H1 (cell line): ENCODE results near the gene CPE. TPM values are rescaled to one million over a fixed set of nuclear protein-coding genes. Genes with fewer than 3 reads are reported as not detected.

ENCODE experiments used
- EP300 ChIP-seq, 2 experiments: IDR thresholded peaks; 1 replicate in 1 of 2; 2 replicates in 1 of 2; pipeline ENCODE4 v1.6.1; 2011 to 2012; ENCODE audit warnings: low read depth in 2 of 2, low read length in 2 of 2, mild to moderate bottlenecking in 2 of 2, borderline replicate concordance in 1 of 2, inconsistent platforms in 1 of 2, moderate library complexity in 1 of 2
- KDM4A ChIP-seq: IDR thresholded peaks from one replicate; pipeline ENCODE4 v1.7.1; 2012; ENCODE audit warnings: low read depth, mild to moderate bottlenecking, moderate library complexity, low read length, inconsistent platforms; ENCODE audit not compliant: severe bottlenecking
- POLR2AphosphoS5 ChIP-seq: IDR thresholded peaks from 2 replicates; pipeline ENCODE4 v1.6.1; 2011; ENCODE audit warnings: low read depth, low read length
- RFX5 ChIP-seq: IDR thresholded peaks from 2 replicates; pipeline ENCODE4 v1.6.1; 2011; ENCODE audit warnings: low read depth, low read length, improper control_type of control experiment, borderline replicate concordance
- RXRA ChIP-seq: IDR thresholded peaks from 2 replicates; pipeline ENCODE4 v1.6.1; 2011; ENCODE audit warnings: low read depth, mild to moderate bottlenecking, low read length, moderate library complexity; ENCODE audit not compliant: insufficient read depth
- SAP30 ChIP-seq: fragments of 300-600 bp; sonication (generic); IDR thresholded peaks from 2 replicates; pipeline ENCODE4 v1.7.1; 2012; ENCODE audit warnings: low read length, moderate library complexity, mild to moderate bottlenecking, inconsistent platforms; ENCODE audit not compliant: insufficient read depth, insufficient replicate concordance
- polyA plus RNA-seq, 7 experiments: library from polyadenylated mRNA; depleted of rRNA in 3 of 7; stranded (reverse) in 5 of 7; unstranded in 2 of 7; fragments of >200 nt in 5 of 7; fragments of 200-250 nt in 2 of 7; gene quantifications; 1 replicate in 5 of 7; 2 replicates in 1 of 7; 4 replicates in 1 of 7; pipeline versions ENCODE4 v1.2.1 to v1.2.3, GENCODE V29; 2011 to 2013; ENCODE audit warnings: missing spikeins in 2 of 7, mixed read lengths in 2 of 7
- total RNA-seq: library from RNA; stranded (reverse); fragmentation: NEBNext Ultra II Directional; extraction: Animal tissue kit (Norgen Biotek cat#: 25700); gene quantifications from 2 replicates; pipeline ENCODE4 v1.2.1, GENCODE V29; 2021
- TF ChIP-seq, protein P1 (sequence below): fragments of 300-600 bp; sonication (generic); IDR thresholded peaks from 2 replicates; pipeline ENCODE4 v1.7.1; 2012; ENCODE audit warnings: low read length, moderate library complexity, mild to moderate bottlenecking, inconsistent platforms; ENCODE audit not compliant: insufficient replicate concordance
- TF ChIP-seq, protein P2 (sequence below): IDR thresholded peaks from 2 replicates; pipeline ENCODE4 v1.6.1; 2011; ENCODE audit warnings: low read length, improper control_type of control experiment

Gene CPE
- total and polyA plus RNA-seq, 2 of the 8 experiments (the other 6 are each of a cell fraction or from before 2014, with no cell fraction given) = 9.4 to 10.2 TPM

DNA sequence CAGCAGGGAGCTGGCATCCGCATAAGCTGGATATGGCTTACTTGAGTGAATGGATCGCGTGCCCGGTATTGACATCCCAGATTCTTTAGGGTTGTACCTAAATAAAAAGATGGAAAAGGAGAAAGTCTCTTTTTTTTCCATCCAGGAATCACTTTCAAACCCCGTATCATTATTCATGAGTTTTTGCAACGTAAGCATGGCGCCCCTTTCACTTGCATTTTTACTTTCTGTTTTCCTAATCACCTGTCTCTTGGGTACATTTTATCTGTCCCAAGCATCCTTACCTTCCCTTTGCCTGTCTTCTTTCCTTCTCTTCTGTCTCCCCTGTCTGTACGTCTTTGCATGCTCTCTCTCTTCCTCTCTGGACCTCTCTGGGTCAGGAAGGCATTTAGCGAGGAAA lies 128.6 kb downstream of the CPE start (continued):
- TF ChIP-seq, protein P1, sequence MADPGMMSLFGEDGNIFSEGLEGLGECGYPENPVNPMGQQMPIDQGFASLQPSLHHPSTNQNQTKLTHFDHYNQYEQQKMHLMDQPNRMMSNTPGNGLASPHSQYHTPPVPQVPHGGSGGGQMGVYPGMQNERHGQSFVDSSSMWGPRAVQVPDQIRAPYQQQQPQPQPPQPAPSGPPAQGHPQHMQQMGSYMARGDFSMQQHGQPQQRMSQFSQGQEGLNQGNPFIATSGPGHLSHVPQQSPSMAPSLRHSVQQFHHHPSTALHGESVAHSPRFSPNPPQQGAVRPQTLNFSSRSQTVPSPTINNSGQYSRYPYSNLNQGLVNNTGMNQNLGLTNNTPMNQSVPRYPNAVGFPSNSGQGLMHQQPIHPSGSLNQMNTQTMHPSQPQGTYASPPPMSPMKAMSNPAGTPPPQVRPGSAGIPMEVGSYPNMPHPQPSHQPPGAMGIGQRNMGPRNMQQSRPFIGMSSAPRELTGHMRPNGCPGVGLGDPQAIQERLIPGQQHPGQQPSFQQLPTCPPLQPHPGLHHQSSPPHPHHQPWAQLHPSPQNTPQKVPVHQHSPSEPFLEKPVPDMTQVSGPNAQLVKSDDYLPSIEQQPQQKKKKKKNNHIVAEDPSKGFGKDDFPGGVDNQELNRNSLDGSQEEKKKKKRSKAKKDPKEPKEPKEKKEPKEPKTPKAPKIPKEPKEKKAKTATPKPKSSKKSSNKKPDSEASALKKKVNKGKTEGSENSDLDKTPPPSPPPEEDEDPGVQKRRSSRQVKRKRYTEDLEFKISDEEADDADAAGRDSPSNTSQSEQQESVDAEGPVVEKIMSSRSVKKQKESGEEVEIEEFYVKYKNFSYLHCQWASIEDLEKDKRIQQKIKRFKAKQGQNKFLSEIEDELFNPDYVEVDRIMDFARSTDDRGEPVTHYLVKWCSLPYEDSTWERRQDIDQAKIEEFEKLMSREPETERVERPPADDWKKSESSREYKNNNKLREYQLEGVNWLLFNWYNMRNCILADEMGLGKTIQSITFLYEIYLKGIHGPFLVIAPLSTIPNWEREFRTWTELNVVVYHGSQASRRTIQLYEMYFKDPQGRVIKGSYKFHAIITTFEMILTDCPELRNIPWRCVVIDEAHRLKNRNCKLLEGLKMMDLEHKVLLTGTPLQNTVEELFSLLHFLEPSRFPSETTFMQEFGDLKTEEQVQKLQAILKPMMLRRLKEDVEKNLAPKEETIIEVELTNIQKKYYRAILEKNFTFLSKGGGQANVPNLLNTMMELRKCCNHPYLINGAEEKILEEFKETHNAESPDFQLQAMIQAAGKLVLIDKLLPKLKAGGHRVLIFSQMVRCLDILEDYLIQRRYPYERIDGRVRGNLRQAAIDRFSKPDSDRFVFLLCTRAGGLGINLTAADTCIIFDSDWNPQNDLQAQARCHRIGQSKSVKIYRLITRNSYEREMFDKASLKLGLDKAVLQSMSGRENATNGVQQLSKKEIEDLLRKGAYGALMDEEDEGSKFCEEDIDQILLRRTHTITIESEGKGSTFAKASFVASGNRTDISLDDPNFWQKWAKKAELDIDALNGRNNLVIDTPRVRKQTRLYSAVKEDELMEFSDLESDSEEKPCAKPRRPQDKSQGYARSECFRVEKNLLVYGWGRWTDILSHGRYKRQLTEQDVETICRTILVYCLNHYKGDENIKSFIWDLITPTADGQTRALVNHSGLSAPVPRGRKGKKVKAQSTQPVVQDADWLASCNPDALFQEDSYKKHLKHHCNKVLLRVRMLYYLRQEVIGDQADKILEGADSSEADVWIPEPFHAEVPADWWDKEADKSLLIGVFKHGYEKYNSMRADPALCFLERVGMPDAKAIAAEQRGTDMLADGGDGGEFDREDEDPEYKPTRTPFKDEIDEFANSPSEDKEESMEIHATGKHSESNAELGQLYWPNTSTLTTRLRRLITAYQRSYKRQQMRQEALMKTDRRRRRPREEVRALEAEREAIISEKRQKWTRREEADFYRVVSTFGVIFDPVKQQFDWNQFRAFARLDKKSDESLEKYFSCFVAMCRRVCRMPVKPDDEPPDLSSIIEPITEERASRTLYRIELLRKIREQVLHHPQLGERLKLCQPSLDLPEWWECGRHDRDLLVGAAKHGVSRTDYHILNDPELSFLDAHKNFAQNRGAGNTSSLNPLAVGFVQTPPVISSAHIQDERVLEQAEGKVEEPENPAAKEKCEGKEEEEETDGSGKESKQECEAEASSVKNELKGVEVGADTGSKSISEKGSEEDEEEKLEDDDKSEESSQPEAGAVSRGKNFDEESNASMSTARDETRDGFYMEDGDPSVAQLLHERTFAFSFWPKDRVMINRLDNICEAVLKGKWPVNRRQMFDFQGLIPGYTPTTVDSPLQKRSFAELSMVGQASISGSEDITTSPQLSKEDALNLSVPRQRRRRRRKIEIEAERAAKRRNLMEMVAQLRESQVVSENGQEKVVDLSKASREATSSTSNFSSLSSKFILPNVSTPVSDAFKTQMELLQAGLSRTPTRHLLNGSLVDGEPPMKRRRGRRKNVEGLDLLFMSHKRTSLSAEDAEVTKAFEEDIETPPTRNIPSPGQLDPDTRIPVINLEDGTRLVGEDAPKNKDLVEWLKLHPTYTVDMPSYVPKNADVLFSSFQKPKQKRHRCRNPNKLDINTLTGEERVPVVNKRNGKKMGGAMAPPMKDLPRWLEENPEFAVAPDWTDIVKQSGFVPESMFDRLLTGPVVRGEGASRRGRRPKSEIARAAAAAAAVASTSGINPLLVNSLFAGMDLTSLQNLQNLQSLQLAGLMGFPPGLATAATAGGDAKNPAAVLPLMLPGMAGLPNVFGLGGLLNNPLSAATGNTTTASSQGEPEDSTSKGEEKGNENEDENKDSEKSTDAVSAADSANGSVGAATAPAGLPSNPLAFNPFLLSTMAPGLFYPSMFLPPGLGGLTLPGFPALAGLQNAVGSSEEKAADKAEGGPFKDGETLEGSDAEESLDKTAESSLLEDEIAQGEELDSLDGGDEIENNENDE = no peak
- TF ChIP-seq SAP30 (no peak), KDM4A (no peak), POLR2AphosphoS5 (no peak), RXRA (no peak), RFX5 (no peak), EP300 (IDR thresholded peaks at IDR 0.05; ENCODE audit: borderline replicate concordance in 1 of 2, low read depth in 2 of 2, low read length in 2 of 2) (no peak)
- TF ChIP-seq, protein P2, sequence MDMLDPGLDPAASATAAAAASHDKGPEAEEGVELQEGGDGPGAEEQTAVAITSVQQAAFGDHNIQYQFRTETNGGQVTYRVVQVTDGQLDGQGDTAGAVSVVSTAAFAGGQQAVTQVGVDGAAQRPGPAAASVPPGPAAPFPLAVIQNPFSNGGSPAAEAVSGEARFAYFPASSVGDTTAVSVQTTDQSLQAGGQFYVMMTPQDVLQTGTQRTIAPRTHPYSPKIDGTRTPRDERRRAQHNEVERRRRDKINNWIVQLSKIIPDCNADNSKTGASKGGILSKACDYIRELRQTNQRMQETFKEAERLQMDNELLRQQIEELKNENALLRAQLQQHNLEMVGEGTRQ = no peak
